Fibroblast of lung (primary cell): Measurements from ENCODE around the gene STARD4.

Source experiments
- EZH2 ChIP-seq: IDR thresholded peaks from 2 replicates; pipeline ENCODE4 v1.5.1; 2012; ENCODE audit warnings: low read length, control low read depth, mild to moderate bottlenecking; ENCODE audit errors: missing control alignments
- TF ChIP-seq, protein P1 (sequence below), 2 donors: IDR thresholded peaks in 1 of 2; conservative IDR thresholded peaks in 1 of 2; 1 replicate in 1 of 2; 2 replicates in 1 of 2; pipeline ENCODE4 v1.5.1; 2011 to 2012; ENCODE audit warnings: low read length in 2 of 2, control low read depth in 1 of 2, inconsistent platforms in 1 of 2, low read depth in 1 of 2, mild to moderate bottlenecking in 1 of 2

DNA sequence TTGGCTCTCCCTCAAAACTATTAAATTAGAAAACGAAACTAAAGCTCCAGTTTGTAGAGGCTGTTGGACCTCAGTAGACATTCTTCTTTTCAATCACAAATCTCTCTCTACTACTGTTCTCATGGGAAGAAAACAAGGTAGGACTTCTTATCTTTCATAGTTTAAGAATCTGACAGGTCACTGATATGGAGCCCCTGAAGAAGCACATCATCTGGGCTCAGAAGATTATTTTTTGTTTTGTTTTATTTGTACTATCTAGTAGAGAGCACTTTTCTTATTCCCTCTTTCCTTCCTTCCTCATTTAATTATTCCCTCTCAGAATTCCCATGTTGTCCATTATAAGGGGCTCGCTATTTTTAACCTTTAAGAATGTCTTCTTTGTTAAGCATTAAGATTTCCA is 26.3 kb downstream of the STARD4 start:
- TF ChIP-seq, protein P1, sequence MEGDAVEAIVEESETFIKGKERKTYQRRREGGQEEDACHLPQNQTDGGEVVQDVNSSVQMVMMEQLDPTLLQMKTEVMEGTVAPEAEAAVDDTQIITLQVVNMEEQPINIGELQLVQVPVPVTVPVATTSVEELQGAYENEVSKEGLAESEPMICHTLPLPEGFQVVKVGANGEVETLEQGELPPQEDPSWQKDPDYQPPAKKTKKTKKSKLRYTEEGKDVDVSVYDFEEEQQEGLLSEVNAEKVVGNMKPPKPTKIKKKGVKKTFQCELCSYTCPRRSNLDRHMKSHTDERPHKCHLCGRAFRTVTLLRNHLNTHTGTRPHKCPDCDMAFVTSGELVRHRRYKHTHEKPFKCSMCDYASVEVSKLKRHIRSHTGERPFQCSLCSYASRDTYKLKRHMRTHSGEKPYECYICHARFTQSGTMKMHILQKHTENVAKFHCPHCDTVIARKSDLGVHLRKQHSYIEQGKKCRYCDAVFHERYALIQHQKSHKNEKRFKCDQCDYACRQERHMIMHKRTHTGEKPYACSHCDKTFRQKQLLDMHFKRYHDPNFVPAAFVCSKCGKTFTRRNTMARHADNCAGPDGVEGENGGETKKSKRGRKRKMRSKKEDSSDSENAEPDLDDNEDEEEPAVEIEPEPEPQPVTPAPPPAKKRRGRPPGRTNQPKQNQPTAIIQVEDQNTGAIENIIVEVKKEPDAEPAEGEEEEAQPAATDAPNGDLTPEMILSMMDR (conservative IDR thresholded peaks at IDR 0.05 in 1 of 2, IDR thresholded peaks at IDR 0.05 in 1 of 2; ENCODE audit: low read depth in 1 of 2, low read length in 2 of 2), result no peak
- no peak for TF ChIP-seq EZH2
